CD8-positive, alpha-beta memory T cell (primary cell): ENCODE data around the gene ZCCHC3. TPM values are rescaled to one million over a fixed set of nuclear protein-coding genes. Genes with fewer than 3 reads are reported as not detected.

Source experiments
- CTCF ChIA-PET: fragments of 350-600 bp; sonication (Branson Sonifier 250); formaldehyde crosslinking; loops from one replicate; lab custom pipeline; 2021; ENCODE audit warnings: antibody characterized with exemption; lab: Charles Lee
- POLR2A ChIA-PET: fragments of 350-600 bp; sonication (Branson Sonifier 250); formaldehyde crosslinking; loops from one replicate; lab custom pipeline; 2021; ENCODE audit warnings: antibody characterized with exemption; lab: Charles Lee
- DNase-seq, 5 donors: peaks; one replicate each; pipeline versions ENCODE4 v3.0.0 to v3.0.0-alpha.2; 2020 to 2022; ENCODE audit warnings: mixed read lengths in 1 of 5
- H3K27ac ChIP-seq: one replicate; pipeline ENCODE4 v1.7.0; 2013; ENCODE audit warnings: low read depth, mild to moderate bottlenecking, low read length, moderate library complexity
- H3K27me3 ChIP-seq: 2 replicates; pipeline ENCODE4 v1.7.0; 2013; ENCODE audit warnings: low read length, mild to moderate bottlenecking; ENCODE audit not compliant: insufficient read depth, poor library complexity, severe bottlenecking
- H3K36me3 ChIP-seq: 2 replicates; pipeline ENCODE4 v1.7.0; 2013; ENCODE audit warnings: mild to moderate bottlenecking, low read length, moderate library complexity; ENCODE audit not compliant: insufficient read depth
- H3K4me1 ChIP-seq: 2 replicates; pipeline ENCODE4 v1.7.0; 2013; ENCODE audit warnings: mild to moderate bottlenecking, low read length, moderate library complexity; ENCODE audit not compliant: insufficient read depth
- H3K4me3 ChIP-seq: 2 replicates; pipeline ENCODE4 v1.7.0; 2013; ENCODE audit warnings: mild to moderate bottlenecking, low read length
- H3K9me3 ChIP-seq: 2 replicates; pipeline ENCODE4 v1.7.0; 2013; ENCODE audit warnings: mild to moderate bottlenecking, low read length
- H3K27ac Mint-ChIP-seq, 8 donors: one replicate each; pipeline ENCODE4 v1.8.0; 2020 to 2021; ENCODE audit warnings: mixed read lengths in 8 of 8, mild to moderate bottlenecking in 6 of 8, inconsistent platforms in 3 of 8, moderate library complexity in 3 of 8
- H3K27me3 Mint-ChIP-seq, 2 donors: one replicate each; pipeline ENCODE4 v1.8.0; 2020 to 2021; ENCODE audit warnings: mixed read lengths in 2 of 2, mild to moderate bottlenecking in 1 of 2, moderate library complexity in 1 of 2
- H3K36me3 Mint-ChIP-seq, 3 donors: one replicate each; pipeline ENCODE4 v1.8.0; 2020 to 2021; ENCODE audit warnings: mixed read lengths in 3 of 3, inconsistent platforms in 1 of 3, mild to moderate bottlenecking in 1 of 3
- H3K4me1 Mint-ChIP-seq, 3 donors: one replicate each; pipeline ENCODE4 v1.8.0; 2020 to 2021; ENCODE audit warnings: mixed read lengths in 3 of 3, inconsistent platforms in 1 of 3, mild to moderate bottlenecking in 1 of 3
- H3K4me3 Mint-ChIP-seq, 7 donors: one replicate each; pipeline ENCODE4 v1.8.0; 2020 to 2021; ENCODE audit warnings: mixed read lengths in 7 of 7, mild to moderate bottlenecking in 6 of 7, moderate library complexity in 4 of 7, inconsistent platforms in 2 of 7
- H3K9me3 Mint-ChIP-seq, 5 donors: one replicate each; pipeline ENCODE4 v1.8.0; 2020 to 2022; ENCODE audit warnings: mixed read lengths in 5 of 5, mild to moderate bottlenecking in 3 of 5, moderate library complexity in 2 of 5, inconsistent platforms in 1 of 5
- polyA plus RNA-seq: library from polyadenylated mRNA; unstranded; fragments of 300-500 nt; fragmentation: Illumina TruSeq; gene quantifications from one replicate; pipeline ENCODE4 v1.2.3, GENCODE V29; 2021
- total RNA-seq, 2 experiments: library from RNA; stranded (reverse); gene quantifications; one replicate each; pipeline ENCODE4 v1.2.3, GENCODE V29; 2021

Gene ZCCHC3
- total and polyA plus RNA-seq, 3 experiments from 2014 or later, result 14.1 to 25.4 (median 25.3) TPM

DNA sequence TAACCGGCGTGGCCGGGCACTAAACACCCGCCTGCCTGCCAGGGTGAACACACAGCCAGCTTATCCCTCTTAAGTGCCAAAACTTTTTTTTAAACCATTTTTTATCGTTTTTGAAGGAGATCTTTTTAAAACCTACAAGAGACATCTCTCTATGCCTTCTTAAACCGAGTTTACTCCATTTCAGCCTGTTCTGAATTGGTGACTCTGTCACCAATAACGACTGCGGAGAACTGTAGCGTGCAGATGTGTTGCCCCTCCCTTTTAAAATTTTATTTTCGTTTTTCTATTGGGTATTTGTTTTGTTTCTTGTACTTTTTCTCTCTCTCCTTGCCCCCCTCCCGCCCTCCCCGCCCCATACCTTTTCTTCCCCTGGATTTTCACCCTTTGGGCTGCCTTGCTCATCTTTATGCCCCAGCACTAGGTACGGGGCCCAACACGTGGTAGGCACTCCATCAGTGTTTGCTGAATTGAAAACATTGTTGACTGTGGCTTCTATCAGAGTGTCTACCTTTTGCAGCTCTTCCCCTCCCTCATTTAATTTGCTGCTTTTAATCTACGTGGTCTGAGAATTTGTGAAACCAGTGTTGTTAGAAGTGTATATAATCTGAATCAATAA, 1.5 kb downstream of the ZCCHC3 start:
- Histone ChIP-seq H3K4me1 (peaks cover 26% of the 10 kb centered on the region), H3K36me3 (peaks cover 6% of the 10 kb centered on the region), H3K27me3 (no peaks in the 10 kb centered on the region), H3K9me3 (no peaks in the 10 kb centered on the region), H3K4me3 (peak overlapping the region; percentile 95), H3K27ac (peak overlapping the region; percentile 84)
- Mint-ChIP-seq H3K36me3 (peaks cover 0 to 24% (median 2%) of the 10 kb centered on the region in 3 donors), H3K4me3 (peak overlapping the region; percentile 96 to 100 (median 98)), H3K4me1 (peaks cover 37 to 47% (median 42%) of the 10 kb centered on the region in 3 donors), H3K27ac (peak overlapping the region; percentile 86 to 99 (median 98)), H3K9me3 (peaks cover 0 to 4% (median 0%) of the 10 kb centered on the region in 5 donors), H3K27me3 (peaks cover 0 to 2% of the 10 kb centered on the region in 2 donors)
- CTCF ChIA-PET, result interaction anchor here (1.2 to 3.4 kb wide), 4 partner anchors 11 to 33 kb away, joined by 3 to 17 read pairs (median 10); partner anchors contain the start of gene SOX12
- no peak for DNase-seq
- POLR2A ChIA-PET, result interaction anchor here (1.0 to 4.5 kb wide), 4 partner anchors 11 to 33 kb away, joined by 3 to 62 read pairs (median 5); partner anchors contain the start of gene SOX12

DNA sequence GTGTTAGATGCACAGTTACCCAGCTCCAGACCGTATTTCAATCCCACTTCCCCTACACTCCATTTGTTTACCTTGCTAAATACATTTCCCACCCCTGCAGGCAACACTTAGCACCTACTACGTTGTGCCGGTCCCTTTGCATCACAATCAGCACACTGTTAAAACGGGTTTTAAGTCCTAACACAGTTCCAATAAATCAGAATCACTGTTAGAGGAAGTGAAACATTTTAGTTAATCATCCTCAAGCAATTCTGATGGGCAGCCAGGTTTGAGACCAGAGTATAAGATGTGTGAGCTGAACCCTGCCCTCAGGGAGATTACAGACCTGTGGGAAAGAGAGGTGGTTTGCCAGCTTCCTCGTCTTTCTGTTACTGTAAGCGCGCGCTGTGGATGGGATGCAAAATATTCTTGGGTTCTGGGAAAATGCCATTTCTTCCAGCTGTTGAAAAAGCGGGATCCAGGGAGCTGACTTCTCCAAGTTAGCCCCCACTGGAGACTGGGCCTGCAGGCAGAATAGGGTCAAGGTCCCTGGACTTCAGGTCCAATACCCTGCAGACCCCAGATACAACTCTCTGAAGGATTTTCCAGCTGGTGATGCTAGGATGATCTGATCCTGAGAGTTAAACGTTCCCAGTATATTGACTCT, 3.1 kb downstream of the ZCCHC3 start:
- H3K9me3 Mint-ChIP-seq, result peaks cover 0 to 4% (median 0%) of the 10 kb centered on the region in 5 donors
- H3K27me3 ChIP-seq, result no peaks in the 10 kb centered on the region
- no peak for DNase-seq
- H3K4me3 Mint-ChIP-seq, result peak overlapping the region in 6 of 7 donors; percentile 18 to 100 (median 55)
- H3K27ac ChIP-seq, result no peak overlapping the region
- ChIA-PET CTCF (interaction anchor here (1.0 to 3.0 kb wide), 3 partner anchors 24 to 34 kb away, joined by 3 to 14 read pairs (median 3); partner anchors contain the start of gene SOX12), POLR2A (interaction anchor here (4.5 kb wide), 1 partner anchor 24 kb away, joined by 62 read pairs; the partner anchor contains the start of gene SOX12)
- peaks cover 6% of the 10 kb centered on the region for H3K36me3 ChIP-seq
- H3K36me3 Mint-ChIP-seq, result peaks cover 0 to 24% (median 2%) of the 10 kb centered on the region in 3 donors
- no peak overlapping the region for H3K4me3 ChIP-seq
- no peaks in the 10 kb centered on the region for H3K9me3 ChIP-seq
- H3K27me3 Mint-ChIP-seq, result peaks cover 0 to 2% of the 10 kb centered on the region in 2 donors
- H3K27ac Mint-ChIP-seq, result peak overlapping the region in 5 of 8 donors; percentile 8 to 99 (median 62)
- peaks cover 26% of the 10 kb centered on the region for H3K4me1 ChIP-seq
- H3K4me1 Mint-ChIP-seq, result peaks cover 37 to 47% (median 42%) of the 10 kb centered on the region in 3 donors

DNA sequence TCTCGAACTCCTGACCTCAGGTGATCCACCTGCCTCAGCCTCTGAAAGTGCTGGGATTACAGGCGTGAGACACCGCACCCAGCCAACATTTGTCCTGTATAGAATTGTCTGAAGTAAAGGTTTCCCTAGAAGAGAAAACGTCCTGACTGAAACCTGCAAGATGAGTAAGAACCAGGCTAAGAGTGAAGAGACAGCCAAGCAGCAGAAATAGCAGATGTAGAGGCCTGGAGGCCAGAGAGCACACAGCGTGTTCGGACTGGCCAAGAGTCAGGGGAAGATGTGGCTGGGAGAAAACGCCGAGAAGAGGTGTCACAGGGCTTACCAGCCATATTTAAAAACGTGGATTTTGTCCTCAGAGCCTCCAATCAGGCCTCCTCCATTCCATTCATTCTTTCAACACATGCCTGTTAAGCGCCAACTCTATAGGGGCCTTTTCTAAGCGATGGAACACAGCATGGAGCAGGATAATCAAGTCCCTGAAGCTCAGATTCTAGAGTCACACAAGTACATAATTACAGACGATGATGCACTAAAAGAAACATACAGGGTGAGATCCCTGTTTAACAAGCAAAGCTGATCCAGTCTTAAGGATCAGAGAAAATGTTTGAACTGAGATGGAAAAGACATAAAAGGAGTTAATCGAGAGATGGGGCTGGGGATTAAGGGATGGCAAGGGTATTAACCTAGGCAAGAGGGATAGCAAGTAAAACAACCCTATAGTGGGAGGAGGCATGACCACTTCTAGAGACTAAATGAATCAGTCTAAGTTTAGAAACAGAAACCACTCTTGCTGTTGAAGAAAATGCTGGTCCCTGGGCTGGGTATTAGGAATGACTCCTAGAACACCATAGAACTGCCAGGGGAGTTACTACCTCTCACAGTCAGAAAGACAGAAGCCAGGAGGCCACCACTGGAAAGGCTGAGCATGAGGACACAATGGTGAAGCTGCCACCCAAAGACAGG, 4.8 kb downstream of the ZCCHC3 start:
- H3K27ac ChIP-seq, result no peak overlapping the region
- H3K36me3 Mint-ChIP-seq, result peaks cover 0 to 20% (median 2%) of the 10 kb centered on the region in 3 donors
- H3K4me3 ChIP-seq, result no peak overlapping the region
- ChIA-PET POLR2A (interaction anchor here (0.6 kb wide), 1 partner anchor 8 kb away, joined by 5 read pairs; no protein-coding TSS in a partner anchor), CTCF (interaction anchor here (1.3 to 1.4 kb wide), 2 partner anchors 22 to 36 kb away, joined by 3 read pairs; no protein-coding TSS in a partner anchor)
- peaks cover 16% of the 10 kb centered on the region for H3K4me1 ChIP-seq
- H3K4me3 Mint-ChIP-seq, result no peak overlapping the region
- H3K36me3 ChIP-seq, result peaks cover 6% of the 10 kb centered on the region
- peaks cover 0 to 3% (median 0%) of the 10 kb centered on the region in 5 donors for H3K9me3 Mint-ChIP-seq
- H3K27me3 ChIP-seq, result no peaks in the 10 kb centered on the region
- H3K27me3 Mint-ChIP-seq, result peaks cover 0 to 2% of the 10 kb centered on the region in 2 donors
- peaks cover 28 to 33% (median 29%) of the 10 kb centered on the region in 3 donors for H3K4me1 Mint-ChIP-seq
- no peaks in the 10 kb centered on the region for H3K9me3 ChIP-seq
- H3K27ac Mint-ChIP-seq, result peak overlapping the region in 4 of 8 donors; percentile 3 to 88 (median 60)
- DNase-seq, result no peak

DNA sequence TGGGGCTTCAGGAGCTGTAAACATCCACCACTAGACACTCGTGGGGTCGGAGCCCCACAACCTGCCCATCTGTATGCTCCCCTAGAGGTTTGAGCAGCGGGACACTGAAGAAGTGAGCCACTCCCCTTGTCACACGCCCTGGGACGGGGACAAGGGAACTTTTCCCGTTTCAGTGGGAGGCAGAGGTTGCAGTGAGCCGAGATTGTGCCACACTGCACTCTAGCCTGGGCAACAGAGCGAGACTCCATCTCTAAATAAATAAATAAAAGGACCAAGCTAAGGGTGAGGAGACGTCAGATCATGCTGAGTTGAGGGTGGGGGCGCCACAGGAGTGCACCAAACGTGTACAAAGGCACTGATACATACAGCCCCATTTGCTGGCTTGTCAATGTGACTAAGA, 8.4 kb downstream of the ZCCHC3 start:
- no peak overlapping the region for H3K27ac Mint-ChIP-seq
- H3K27ac ChIP-seq, result no peak overlapping the region
- H3K4me1 Mint-ChIP-seq, result peaks cover 14 to 17% (median 14%) of the 10 kb centered on the region in 3 donors
- H3K4me3 ChIP-seq, result no peak overlapping the region
- H3K27me3 ChIP-seq, result no peaks in the 10 kb centered on the region
- CTCF ChIA-PET, result interaction anchor here (1.0 to 1.2 kb wide), 3 partner anchors 16 to 39 kb away, joined by 3 to 4 read pairs (median 3); no protein-coding TSS in a partner anchor
- H3K9me3 Mint-ChIP-seq, result no peaks in the 10 kb centered on the region
- H3K4me3 Mint-ChIP-seq, result no peak overlapping the region
- no peak for DNase-seq
- peaks cover 0 to 4% (median 2%) of the 10 kb centered on the region in 3 donors for H3K36me3 Mint-ChIP-seq
- H3K27me3 Mint-ChIP-seq, result no peaks in the 10 kb centered on the region
- H3K4me1 ChIP-seq, result peaks cover 11% of the 10 kb centered on the region
- no peaks in the 10 kb centered on the region for H3K36me3 ChIP-seq
- H3K9me3 ChIP-seq, result no peaks in the 10 kb centered on the region
- POLR2A ChIA-PET, result no interaction called here

DNA sequence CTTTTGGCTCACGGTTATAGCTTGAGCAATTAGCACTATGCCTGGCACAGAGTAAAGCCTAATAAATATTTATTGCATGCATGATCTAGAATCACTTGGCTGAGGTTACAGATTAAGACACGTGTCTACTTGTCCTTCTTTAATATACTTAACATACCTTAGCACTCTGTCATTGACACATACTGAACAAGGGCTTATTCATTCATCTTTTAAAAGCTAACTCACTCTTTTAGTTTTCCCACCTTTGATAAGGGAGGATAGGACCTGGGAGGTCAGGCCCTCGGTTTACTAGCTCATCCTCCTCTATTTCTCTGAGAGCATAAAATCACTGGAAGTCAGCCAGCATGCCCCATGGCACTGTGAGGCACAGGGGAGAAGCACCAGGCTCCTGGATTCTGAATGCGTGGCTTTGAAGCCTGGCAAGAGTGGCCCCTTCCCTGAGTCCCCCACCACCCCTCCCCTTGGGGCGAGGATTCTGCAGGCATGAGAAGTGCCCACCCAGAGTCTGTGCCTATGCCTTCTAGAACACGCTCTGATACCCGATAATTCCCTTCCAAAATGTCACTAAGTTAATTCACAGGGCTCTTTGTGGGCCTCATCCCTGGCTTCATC, 11.2 kb downstream of the ZCCHC3 start:
- ChIA-PET CTCF (no interaction called here), POLR2A (no interaction called here)
- H3K9me3 ChIP-seq, result no peaks in the 10 kb centered on the region
- Mint-ChIP-seq H3K4me1 (peaks cover 9 to 14% (median 10%) of the 10 kb centered on the region in 3 donors), H3K4me3 (no peak overlapping the region), H3K27me3 (no peaks in the 10 kb centered on the region), H3K9me3 (no peaks in the 10 kb centered on the region), H3K27ac (peak overlapping the region in 2 of 8 donors; percentile 48 to 56), H3K36me3 (no peaks in the 10 kb centered on the region)
- H3K4me1 ChIP-seq, result peaks cover 11% of the 10 kb centered on the region
- no peaks in the 10 kb centered on the region for H3K27me3 ChIP-seq
- H3K4me3 ChIP-seq, result no peak overlapping the region
- H3K27ac ChIP-seq, result no peak overlapping the region
- H3K36me3 ChIP-seq, result no peaks in the 10 kb centered on the region
- no peak for DNase-seq

DNA sequence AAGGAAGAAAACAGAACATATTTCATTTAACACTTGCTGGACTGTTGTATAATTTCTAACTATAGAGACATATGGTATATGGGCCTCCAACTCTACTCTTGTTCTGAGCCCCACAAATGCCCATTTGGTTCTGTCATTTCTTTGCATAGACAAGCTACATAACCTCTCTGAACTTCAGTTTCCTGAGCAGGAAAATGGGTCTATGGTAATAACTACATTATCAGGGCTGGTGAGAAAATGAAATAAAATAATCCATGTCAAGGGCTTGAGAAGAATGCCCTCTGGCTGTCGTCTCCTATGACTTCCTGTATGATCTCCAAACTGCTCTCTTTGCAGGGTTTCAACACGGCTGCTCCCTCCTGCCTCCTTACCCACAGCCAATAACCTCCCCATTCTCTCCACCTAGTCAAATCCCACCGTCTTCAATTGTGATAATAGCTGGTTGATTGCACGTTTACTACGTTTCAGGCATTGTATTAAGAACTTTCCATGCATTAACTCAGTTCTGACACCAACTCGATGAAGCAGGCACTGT, 12.0 kb downstream of the ZCCHC3 start:
- POLR2A ChIA-PET, result interaction anchor here (0.9 kb wide), 1 partner anchor 11 kb away, joined by 3 read pairs; no protein-coding TSS in a partner anchor
- no peaks in the 10 kb centered on the region for H3K27me3 Mint-ChIP-seq
- no peaks in the 10 kb centered on the region for H3K9me3 ChIP-seq
- no peaks in the 10 kb centered on the region for H3K27me3 ChIP-seq
- H3K4me1 Mint-ChIP-seq, result peaks cover 9 to 14% (median 10%) of the 10 kb centered on the region in 3 donors
- peak overlapping the region in 2 of 8 donors; percentile 7 to 47 for H3K27ac Mint-ChIP-seq
- H3K27ac ChIP-seq, result no peak overlapping the region
- H3K4me3 ChIP-seq, result no peak overlapping the region
- H3K9me3 Mint-ChIP-seq, result no peaks in the 10 kb centered on the region
- H3K36me3 ChIP-seq, result no peaks in the 10 kb centered on the region
- peak overlapping the region in 2 of 7 donors; percentile 16 to 20 for H3K4me3 Mint-ChIP-seq
- no peak for DNase-seq
- CTCF ChIA-PET, result interaction anchor here (1.2 kb wide), 2 partner anchors 11 to 21 kb away, joined by 3 read pairs; no protein-coding TSS in a partner anchor
- no peaks in the 10 kb centered on the region for H3K36me3 Mint-ChIP-seq
- H3K4me1 ChIP-seq, result peaks cover 11% of the 10 kb centered on the region
